GM12878 (cell line): ENCODE results near the gene UQCR11. TPM values are rescaled to one million over a fixed set of nuclear protein-coding genes. Genes with fewer than 3 reads are reported as not detected.

ENCODE experiments used
- ATAC-seq: fragments of 200-7000 bp; cut with Tn5 transposase; 3 replicates; pipeline ENCODE4 v1.9.1; 2020; ENCODE audit warnings: mild to moderate bottlenecking, moderate library complexity
- BruUV-seq: library from RNA; stranded (reverse); fragments of 400-500 nt; replicated peaks from 2 replicates; lab custom pipeline; 2021; lab: Mats Ljungman, UMichigan
- CTCF ChIA-PET: fragments of 300-600 bp; sonication (Branson Sonifier 250); formaldehyde crosslinking; extraction: SDS; loops from one replicate; lab custom pipeline; 2021; ENCODE audit warnings: inconsistent platforms; lab: Yijun Ruan, JAX
- POLR2A ChIA-PET: fragments of 350-600 bp; formaldehyde crosslinking; extraction: SDS; loops from one replicate; lab custom pipeline; 2021; ENCODE audit warnings: inconsistent platforms; lab: Charles Lee
- RAD21 ChIA-PET: fragments of 300-600 bp; sonication (Branson Sonifier 250); formaldehyde crosslinking; loops from one replicate; lab custom pipeline; 2023; ENCODE audit warnings: antibody characterized with exemption; ENCODE audit not compliant: unreplicated experiment; lab: Charles Lee
- SMC1A ChIA-PET: fragments of 300-600 bp; sonication (Branson Sonifier 250); formaldehyde crosslinking; loops from one replicate; lab custom pipeline; 2023; ENCODE audit not compliant: unreplicated experiment, uncharacterized antibody; lab: Charles Lee
- DNase-seq: peaks from one replicate; pipeline ENCODE4 v3.0.0-alpha.2; 2011; ENCODE audit warnings: low read depth, low spot score
- FAIRE-seq: peaks from 3 replicates; lab custom pipeline; 2011; peaks lifted over from hg19 to GRCh38; lab: Jason Lieb, UNC
- H2AFZ ChIP-seq: 2 replicates; pipeline ENCODE4 v1.6.0; 2011; ENCODE audit warnings: low read depth, low read length, control low read depth; ENCODE audit not compliant: control insufficient read depth
- H3K27ac ChIP-seq: 2 replicates; pipeline ENCODE4 v1.5.1; 2011; ENCODE audit warnings: control low read depth; ENCODE audit not compliant: control insufficient read depth, insufficient read depth
- H3K27me3 ChIP-seq, 2 experiments: replicated peaks in 1 of 2; 2 replicates each; pipeline versions ENCODE4 v1.6.0 to v1.6.1; 2011; ENCODE audit warnings: low read length in 1 of 2; ENCODE audit not compliant: control insufficient read depth in 2 of 2, insufficient read depth in 2 of 2
- H3K36me3 ChIP-seq, 2 experiments: 2 replicates each; pipeline ENCODE4 v1.5.1; 2011; ENCODE audit warnings: low read length in 1 of 2; ENCODE audit not compliant: control insufficient read depth in 2 of 2, insufficient read depth in 2 of 2
- H3K4me1 ChIP-seq: 2 replicates; pipeline ENCODE4 v1.6.1; 2011; ENCODE audit warnings: mild to moderate bottlenecking, low read length, moderate library complexity, mixed read lengths; ENCODE audit not compliant: control insufficient read depth, insufficient read depth
- H3K4me2 ChIP-seq: 2 replicates; pipeline ENCODE4 v1.6.0; 2011; ENCODE audit warnings: control low read depth; ENCODE audit not compliant: control insufficient read depth, insufficient read depth
- H3K4me3 ChIP-seq: fragments of 200-600 bp; sonication (generic); 2 replicates; pipeline ENCODE4 v1.5.1; 2016
- H3K79me2 ChIP-seq: 2 replicates; pipeline ENCODE4 v1.6.0; 2011; ENCODE audit warnings: low read length; ENCODE audit not compliant: control insufficient read depth, insufficient read depth
- H3K9ac ChIP-seq: 2 replicates; pipeline ENCODE4 v1.8.0; 2011; ENCODE audit warnings: low read length, control low read depth, mixed read lengths; ENCODE audit not compliant: control insufficient read depth, insufficient read depth
- H3K9me3 ChIP-seq: replicated peaks from 3 replicates; pipeline ENCODE4 v1.5.1; 2011; ENCODE audit warnings: mild to moderate bottlenecking, low read length; ENCODE audit not compliant: control insufficient read depth, insufficient read depth
- H4K20me1 ChIP-seq: 2 replicates; pipeline ENCODE4 v1.6.0; 2011; ENCODE audit not compliant: control insufficient read depth, insufficient read depth
- ELK1 ChIP-seq: IDR thresholded peaks from 2 replicates; pipeline ENCODE4 v1.6.1; 2012; ENCODE audit warnings: low read depth, low read length, improper control_type of control experiment
- ESRRA ChIP-seq: IDR thresholded peaks from 2 replicates; pipeline ENCODE4 v1.6.1; 2012; ENCODE audit warnings: mild to moderate bottlenecking, low read length, improper control_type of control experiment
- POLR2AphosphoS5 ChIP-seq: IDR thresholded peaks from 2 replicates; pipeline ENCODE4 v1.6.1; 2011; ENCODE audit warnings: mild to moderate bottlenecking, low read length, inconsistent platforms
- RFX5 ChIP-seq: IDR thresholded peaks from 2 replicates; pipeline ENCODE4 v1.6.1; 2011; ENCODE audit warnings: low read depth, low read length, improper control_type of control experiment
- SIN3A ChIP-seq: IDR thresholded peaks from 2 replicates; pipeline ENCODE4 v1.6.1; 2012; ENCODE audit warnings: low read depth, low read length, improper control_type of control experiment
- TCF12 ChIP-seq: IDR thresholded peaks from 2 replicates; pipeline ENCODE4 v1.6.1; 2011; ENCODE audit warnings: low read depth, mild to moderate bottlenecking, low read length
- YBX1 ChIP-seq: fragments of 450-650 bp; IDR thresholded peaks from 2 replicates; pipeline ENCODE4 v1.6.1; 2016; ENCODE audit warnings: antibody characterized with exemption
- ZBTB4 ChIP-seq: fragments of 450-650 bp; formaldehyde crosslinking; IDR thresholded peaks from 2 replicates; pipeline ENCODE4 v1.4.0; 2022; ENCODE audit warnings: mild to moderate bottlenecking, moderate library complexity
- WGBS: methylation state at CpG from one replicate; pipeline ENCODE4 v1.1.6; 2016; ENCODE audit warnings: low lambda C conversion rate; ENCODE audit not compliant: insufficient replicate concordance, insufficient coverage; ENCODE audit errors: missing lambda C conversion rate; 5-methylcytosine and 5-hydroxymethylcytosine counted together
- in situ Hi-C: fragments of 300-500 bp; cut with MboI; formaldehyde crosslinking; loops from 9 replicates; pipeline ENCODE4 v1.14.3; 2018; ENCODE audit warnings: mixed read lengths
- intact Hi-C: fragments of 100-400 bp; cut with micrococcal nuclease; formaldehyde crosslinking; loops from one replicate; pipeline ENCODE4 v1.14.2; 2022; ENCODE audit not compliant: unreplicated experiment
- polyA plus RNA-seq, 11 experiments: library from polyadenylated mRNA; depleted of rRNA in 4 of 11; unstranded in 6 of 11; stranded (reverse) in 5 of 11; fragments of >200 nt; fragmentation: Nextera tagmentation in 4 of 11; fragmentation: Illumina TruSeq in 1 of 11; extraction: Ambion mirVana in 4 of 11; extraction: Trizol in 1 of 11; gene quantifications; 1 replicate in 1 of 11; 2 replicates in 10 of 11; pipeline versions ENCODE4 v1.2.1 to v1.2.3, GENCODE V29; 2011 to 2016; ENCODE audit warnings: inconsistent platforms in 2 of 11, missing spikeins in 2 of 11, low read depth in 1 of 11
- total RNA-seq, 4 experiments: library from RNA; depleted of rRNA in 3 of 4; stranded (reverse); fragments of >200 nt in 3 of 4; fragmentation: Illumina TruSeq in 1 of 4; extraction: Trizol in 1 of 4; gene quantifications; 2 replicates each; pipeline versions ENCODE4 v1.2.1 to v1.2.3, GENCODE V29; 2013 to 2021

UQCR11 gene
- total and polyA plus RNA-seq, 10 of the 15 experiments (the other 5 are each of a cell fraction or from before 2014, with no cell fraction given) = 28.6 to 586 (median 193) TPM

GRCh38 chr19:1587872-1588271 is 17.4 kb downstream of the UQCR11 start:
- intact Hi-C loops = no loop called here
- FAIRE-seq = no peak

More at GRCh38 chr19:1587872-1588271, 17.4 kb downstream of the UQCR11 start:
- ChIA-PET CTCF (interaction anchor here (4.4 kb wide), 1 partner anchor 84 kb away, joined by 55 read pairs; no protein-coding TSS in a partner anchor), RAD21 (no interaction called here), SMC1A (interaction anchor here (0.6 kb wide), 1 partner anchor 18 kb away, joined by 3 read pairs; no protein-coding TSS in a partner anchor), POLR2A (no interaction called here)
- DNase-seq (no peak), ATAC-seq (no peak)
- Histone ChIP-seq H3K9ac (no peak overlapping the region), H3K27me3 (no peaks in the 10 kb centered on the region), H4K20me1 (no peaks in the 10 kb centered on the region), H3K4me2 (no peak overlapping the region), H3K9me3 (no peaks in the 10 kb centered on the region), H3K36me3 (peaks cover 4 to 7% of the 10 kb centered on the region in 2 experiments; a peak in 3 of 4 replicates), H3K27ac (no peak overlapping the region), H3K4me3 (no peak overlapping the region), H3K79me2 (peaks cover 37% of the 10 kb centered on the region), H2AFZ (no peak overlapping the region), H3K4me1 (peaks cover 4% of the 10 kb centered on the region; the same call in 1 of the 2 replicates)
- TF ChIP-seq YBX1 = no peak
- no peak for TF ChIP-seq POLR2AphosphoS5
- TF ChIP-seq RFX5 = no peak
- TF ChIP-seq SIN3A = no peak
- no peak for TF ChIP-seq ELK1
- TF ChIP-seq ESRRA = no peak
- TF ChIP-seq TCF12 = no peak
- no peak for TF ChIP-seq ZBTB4 (CRISPR knock-in tag)
- WGBS = 93% methylated on average over 9 of the region's 9 CpGs
- BruUV-seq = no TSS peak
- in situ Hi-C loops = no loop called here
